Activated CD4-positive, alpha-beta T cell treated with anti-CD3 and anti-CD28 coated beads, Interleukin-2, amount 50 U/mL, for 16 hours (primary cell): Measurements from ENCODE around the gene FNDC3A.
"Not testable (repeated sequence)": the region's sequence is repeated elsewhere in the genome, so short reads cannot be mapped to it uniquely, and the experiment has no call there.

ENCODE experiments used
- DNase-seq: peaks from one replicate; pipeline ENCODE4 v3.0.0-alpha.2; 2020

FNDC3A gene

GRCh38 chr13:49044008-49044407, 68.3 kb downstream of the FNDC3A start:
- peak; percentile 8 for DNase-seq

GRCh38 chr13:49044836-49045235, 69.1 kb downstream of the FNDC3A start:
- DNase-seq = no peak

GRCh38 chr13:49046002-49046401, 70.3 kb downstream of the FNDC3A start:
- no peak for DNase-seq

- no peak for DNase-seq
Observed at GRCh38 chr13:49046519-49046918, 70.8 kb downstream of the FNDC3A start.

- no peak for DNase-seq
Observed at GRCh38 chr13:49052813-49053212, 77.1 kb downstream of the FNDC3A start.

- no peak for DNase-seq
Observed at GRCh38 chr13:49053215-49053614, 77.5 kb downstream of the FNDC3A start.

GRCh38 chr13:49053906-49054305, 78.2 kb downstream of the FNDC3A start:
- no peak for DNase-seq

- no peak for DNase-seq
Observed at GRCh38 chr13:49055021-49055420, 79.3 kb downstream of the FNDC3A start.

GRCh38 chr13:49057176-49057575, 81.5 kb downstream of the FNDC3A start:
- DNase-seq = no peak

- DNase-seq = no peak
Observed at GRCh38 chr13:49058761-49059160, 83.0 kb downstream of the FNDC3A start.

- no peak for DNase-seq
Observed at GRCh38 chr13:49060678-49061387, 85.1 kb downstream of the FNDC3A start.

- DNase-seq = not testable (repeated sequence)
Observed at GRCh38 chr13:49061388-49061752, 85.7 kb downstream of the FNDC3A start.

- no peak for DNase-seq
Observed at GRCh38 chr13:49062297-49062896, 86.7 kb downstream of the FNDC3A start.

- no peak for DNase-seq
Observed at GRCh38 chr13:49063011-49063410, 87.3 kb downstream of the FNDC3A start.

GRCh38 chr13:49063497-49063896, 87.8 kb downstream of the FNDC3A start:
- DNase-seq = no peak

- DNase-seq = no peak
Observed at GRCh38 chr13:49064476-49064875, 88.8 kb downstream of the FNDC3A start.

- DNase-seq = no peak
Observed at GRCh38 chr13:49066856-49067255, 91.1 kb downstream of the FNDC3A start.

GRCh38 chr13:49068498-49068897, 92.8 kb downstream of the FNDC3A start:
- not testable (repeated sequence) for DNase-seq

GRCh38 chr13:49070021-49070420, 94.3 kb downstream of the FNDC3A start:
- not testable (repeated sequence) for DNase-seq

GRCh38 chr13:49071341-49071937, 95.7 kb downstream of the FNDC3A start:
- no peak for DNase-seq

GRCh38 chr13:49082653-49083536, 107.2 kb downstream of the FNDC3A start:
- DNase-seq = no peak

GRCh38 chr13:49084961-49085360, 109.2 kb downstream of the FNDC3A start:
- DNase-seq = no peak

GRCh38 chr13:49086722-49087121, 111.0 kb downstream of the FNDC3A start:
- no peak for DNase-seq
